PC-9 (cell line): ENCODE results near the gene DOCK11.

ENCODE experiments used
- CTCF ChIP-seq: fragments of 200-600 bp; sonication (generic); conservative IDR thresholded peaks from 2 replicates; pipeline ENCODE4 v1.6.1; 2017; ENCODE audit warnings: mixed run types, antibody characterized with exemption, mild to moderate bottlenecking, moderate library complexity
- EZH2 ChIP-seq: fragments of 200-600 bp; sonication (generic); IDR thresholded peaks from 2 replicates; pipeline ENCODE4 v1.8.0; 2017; ENCODE audit warnings: antibody characterized with exemption, low read depth

GRCh38 chrX:118524344-118524743 is 28.7 kb downstream of the DOCK11 start:
- no peak for TF ChIP-seq CTCF
- no peak for TF ChIP-seq EZH2
